Glutamatergic neuron (in vitro differentiated cells): Measurements from ENCODE around the gene HIVEP2. TPM values are rescaled to one million over a fixed set of nuclear protein-coding genes. Genes with fewer than 3 reads are reported as not detected.

Experiments used
- DNase-seq: peaks from one replicate; pipeline ENCODE4 v3.0.0; 2022
- H3K27ac Mint-ChIP-seq: one replicate; pipeline ENCODE4 v1.8.0; 2020; ENCODE audit warnings: mild to moderate bottlenecking, mixed read lengths, inconsistent platforms; ENCODE audit not compliant: unreplicated experiment
- H3K27me3 Mint-ChIP-seq: one replicate; pipeline ENCODE4 v1.8.0; 2020; ENCODE audit warnings: mild to moderate bottlenecking, moderate library complexity, mixed read lengths, inconsistent platforms; ENCODE audit not compliant: unreplicated experiment
- H3K36me3 Mint-ChIP-seq: one replicate; pipeline ENCODE4 v1.8.0; 2020; ENCODE audit warnings: mild to moderate bottlenecking, mixed read lengths, inconsistent platforms; ENCODE audit not compliant: unreplicated experiment
- H3K4me1 Mint-ChIP-seq: one replicate; pipeline ENCODE4 v1.8.0; 2020; ENCODE audit warnings: mild to moderate bottlenecking, low read depth, mixed read lengths, inconsistent platforms; ENCODE audit not compliant: unreplicated experiment
- H3K4me3 Mint-ChIP-seq: one replicate; pipeline ENCODE4 v1.8.0; 2020; ENCODE audit warnings: mild to moderate bottlenecking, mixed read lengths, inconsistent platforms; ENCODE audit not compliant: unreplicated experiment
- H3K9me3 Mint-ChIP-seq: one replicate; pipeline ENCODE4 v1.8.0; 2020; ENCODE audit warnings: mild to moderate bottlenecking, moderate library complexity, mixed read lengths, inconsistent platforms; ENCODE audit not compliant: unreplicated experiment
- CTCF ChIP-seq: fragments of 200-600 bp; sonication (generic); IDR thresholded peaks from one replicate; pipeline ENCODE4 v1.5.0; 2021; ENCODE audit not compliant: partially characterized antibody, unreplicated experiment
- total RNA-seq: library from RNA; stranded (reverse); fragmentation: NEBNext Ultra II Directional; extraction: Animal tissue kit (Norgen Biotek cat#: 25700); gene quantifications from one replicate; pipeline ENCODE4 v1.2.1, GENCODE V29; 2021; ENCODE audit not compliant: unreplicated experiment

The HIVEP2 gene
- total RNA-seq, 1 donor from 2014 or later: 2.6 TPM

- H3K27ac Mint-ChIP-seq: no peak overlapping the region
- DNase-seq: no peak
- H3K4me1 Mint-ChIP-seq: peaks cover 4% of the 10 kb centered on the region
- no peaks in the 10 kb centered on the region for H3K36me3 Mint-ChIP-seq
- no peaks in the 10 kb centered on the region for H3K27me3 Mint-ChIP-seq
- TF ChIP-seq CTCF: no peak
- H3K9me3 Mint-ChIP-seq: peaks cover 2% of the 10 kb centered on the region
- H3K4me3 Mint-ChIP-seq: no peak overlapping the region
Measured at GRCh38 chr6:142811923-142812322, 133.1 kb downstream of the HIVEP2 start.

- DNase-seq: no peak
- Mint-ChIP-seq H3K27ac (no peak overlapping the region), H3K27me3 (no peaks in the 10 kb centered on the region), H3K9me3 (peaks cover 2% of the 10 kb centered on the region), H3K4me3 (no peak overlapping the region), H3K4me1 (peaks cover 4% of the 10 kb centered on the region), H3K36me3 (no peaks in the 10 kb centered on the region)
- TF ChIP-seq CTCF: no peak
Measured at GRCh38 chr6:142810952-142811514, 133.9 kb downstream of the HIVEP2 start.

- no peak for TF ChIP-seq CTCF
- no peak overlapping the region for H3K4me3 Mint-ChIP-seq
- no peaks in the 10 kb centered on the region for H3K36me3 Mint-ChIP-seq
- no peaks in the 10 kb centered on the region for H3K27me3 Mint-ChIP-seq
- H3K27ac Mint-ChIP-seq: no peak overlapping the region
- H3K4me1 Mint-ChIP-seq: peaks cover 4% of the 10 kb centered on the region
- H3K9me3 Mint-ChIP-seq: peaks cover 2% of the 10 kb centered on the region
- DNase-seq: no peak
Measured at GRCh38 chr6:142809947-142810346, 135.0 kb downstream of the HIVEP2 start.

GRCh38 chr6:142808405-142809061 lies 136.4 kb downstream of the HIVEP2 start:
- no peak for TF ChIP-seq CTCF
- Mint-ChIP-seq H3K36me3 (no peaks in the 10 kb centered on the region), H3K27ac (no peak overlapping the region), H3K4me1 (peaks cover 4% of the 10 kb centered on the region), H3K4me3 (no peak overlapping the region), H3K27me3 (no peaks in the 10 kb centered on the region), H3K9me3 (no peaks in the 10 kb centered on the region)
- DNase-seq: no peak

GRCh38 chr6:142805042-142805441 lies 139.9 kb downstream of the HIVEP2 start:
- no peaks in the 10 kb centered on the region for H3K4me1 Mint-ChIP-seq

More at GRCh38 chr6:142805042-142805441, 139.9 kb downstream of the HIVEP2 start:
- Mint-ChIP-seq H3K4me3 (no peak overlapping the region), H3K27me3 (no peaks in the 10 kb centered on the region), H3K27ac (no peak overlapping the region), H3K9me3 (no peaks in the 10 kb centered on the region), H3K36me3 (no peaks in the 10 kb centered on the region)
- no peak for DNase-seq
- no peak for TF ChIP-seq CTCF
